Memory B cell (primary cell): Measurements from ENCODE around the gene PIK3C2G.

ENCODE experiments used
- ATAC-seq: fragments of 150-1000 bp; cut with Tn5 transposase; 2 replicates; pipeline ENCODE4 v1.10.0; 2021; ENCODE audit warnings: low read depth, mild to moderate bottlenecking, moderate library complexity
- DNase-seq, 2 donors: peaks; one replicate each; pipeline ENCODE4 v3.0.0; 2022; ENCODE audit warnings: low spot score in 2 of 2
- H3K27ac Mint-ChIP-seq: one replicate; pipeline ENCODE4 v1.8.0; 2022; ENCODE audit warnings: mild to moderate bottlenecking, moderate library complexity, mixed read lengths
- H3K27me3 Mint-ChIP-seq: one replicate; pipeline ENCODE4 v1.8.0; 2022; ENCODE audit warnings: mixed read lengths
- H3K36me3 Mint-ChIP-seq: one replicate; pipeline ENCODE4 v1.8.0; 2022; ENCODE audit warnings: mild to moderate bottlenecking, mixed read lengths
- H3K4me1 Mint-ChIP-seq: one replicate; pipeline ENCODE4 v1.8.0; 2022; ENCODE audit warnings: mixed read lengths
- H3K4me3 Mint-ChIP-seq: one replicate; pipeline ENCODE4 v1.8.0; 2022; ENCODE audit warnings: mild to moderate bottlenecking, moderate library complexity, mixed read lengths
- H3K9me3 Mint-ChIP-seq: one replicate; pipeline ENCODE4 v1.8.0; 2022; ENCODE audit warnings: mixed read lengths

Gene PIK3C2G

DNA sequence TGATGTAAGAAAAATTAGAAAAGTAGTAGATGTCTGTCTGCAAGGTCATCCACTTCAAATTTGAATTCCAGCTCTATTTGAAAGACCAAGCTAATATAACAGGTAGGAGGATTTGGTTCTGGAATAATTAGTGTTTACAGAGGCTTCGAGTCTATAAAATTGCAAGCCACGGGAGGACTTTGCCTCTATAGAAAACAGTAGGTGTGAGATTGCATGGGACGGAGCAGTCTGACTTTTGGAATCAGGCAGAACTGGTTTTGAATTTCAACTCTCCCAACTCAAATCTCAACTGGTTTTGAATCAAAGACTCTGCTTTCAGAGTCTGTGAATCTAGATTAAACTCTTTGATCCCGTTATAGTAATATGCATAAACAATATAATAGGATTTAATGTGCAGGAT, 82.4 kb downstream of the PIK3C2G start:
- H3K27me3 Mint-ChIP-seq = no peaks in the 10 kb centered on the region
- ATAC-seq (no peak), DNase-seq (no peak)
- no peaks in the 10 kb centered on the region for H3K36me3 Mint-ChIP-seq
- H3K27ac Mint-ChIP-seq = no peak overlapping the region
- no peak overlapping the region for H3K4me3 Mint-ChIP-seq
- peaks cover 1% of the 10 kb centered on the region for H3K9me3 Mint-ChIP-seq
- no peaks in the 10 kb centered on the region for H3K4me1 Mint-ChIP-seq

- DNase-seq = no peak
- peaks cover 1% of the 10 kb centered on the region for H3K9me3 Mint-ChIP-seq
- no peak overlapping the region for H3K4me3 Mint-ChIP-seq
- H3K27ac Mint-ChIP-seq = no peak overlapping the region
- H3K4me1 Mint-ChIP-seq = no peaks in the 10 kb centered on the region
- ATAC-seq = no peak
- no peaks in the 10 kb centered on the region for H3K27me3 Mint-ChIP-seq
- H3K36me3 Mint-ChIP-seq = no peaks in the 10 kb centered on the region
These were observed 83.9 kb downstream of the PIK3C2G start for GRCh38 chr12:18345021-18345735.

DNA sequence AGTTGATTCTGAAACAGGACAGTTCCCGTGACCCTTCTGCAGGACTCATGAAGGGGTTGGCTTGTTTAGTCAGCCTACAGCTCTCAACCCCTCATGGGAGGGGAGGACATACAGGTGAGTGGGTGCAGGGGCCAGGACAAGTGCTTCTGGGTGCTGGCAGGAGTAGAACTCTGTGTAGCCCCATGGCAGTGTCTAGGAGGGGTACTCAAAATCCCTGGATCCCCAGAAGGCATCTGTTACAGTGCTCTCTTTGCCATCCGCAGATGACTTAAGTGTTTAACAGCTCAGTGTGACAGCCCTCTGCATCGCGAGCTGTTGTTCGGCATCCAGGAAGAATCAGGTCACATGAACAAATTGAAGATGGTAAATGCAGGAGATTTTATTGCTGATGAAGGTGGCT, 91.0 kb downstream of the PIK3C2G start:
- H3K4me1 Mint-ChIP-seq = no peaks in the 10 kb centered on the region
- no peaks in the 10 kb centered on the region for H3K36me3 Mint-ChIP-seq
- H3K4me3 Mint-ChIP-seq = no peak overlapping the region
- no peak for ATAC-seq
- H3K27me3 Mint-ChIP-seq = no peaks in the 10 kb centered on the region
- H3K9me3 Mint-ChIP-seq = peaks cover 2% of the 10 kb centered on the region
- DNase-seq = no peak
- H3K27ac Mint-ChIP-seq = no peak overlapping the region

DNA sequence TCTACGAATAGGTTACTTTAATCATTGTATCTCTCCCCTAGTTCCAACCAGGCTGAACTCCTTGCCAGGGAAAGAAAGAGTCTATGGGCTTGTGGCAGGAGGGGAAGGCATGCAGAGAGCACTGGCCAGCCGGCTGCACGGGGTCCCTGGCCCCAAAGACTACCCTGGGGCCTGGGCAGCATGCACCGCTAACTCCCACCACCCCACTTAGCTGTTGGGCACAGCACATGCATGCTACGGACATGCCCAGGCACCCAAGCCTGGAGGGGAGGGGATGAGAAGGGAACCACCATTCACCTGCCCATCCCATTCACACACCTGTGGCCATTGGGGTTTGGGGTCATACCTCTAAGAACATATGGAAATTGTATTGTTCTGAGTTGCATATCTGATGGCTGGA, 94.1 kb downstream of the PIK3C2G start:
- no peaks in the 10 kb centered on the region for H3K27me3 Mint-ChIP-seq
- H3K4me3 Mint-ChIP-seq = no peak overlapping the region
- ATAC-seq (no peak), DNase-seq (no peak)
- peaks cover 6% of the 10 kb centered on the region for H3K9me3 Mint-ChIP-seq
- H3K36me3 Mint-ChIP-seq = no peaks in the 10 kb centered on the region
- no peaks in the 10 kb centered on the region for H3K4me1 Mint-ChIP-seq
- H3K27ac Mint-ChIP-seq = no peak overlapping the region

DNA sequence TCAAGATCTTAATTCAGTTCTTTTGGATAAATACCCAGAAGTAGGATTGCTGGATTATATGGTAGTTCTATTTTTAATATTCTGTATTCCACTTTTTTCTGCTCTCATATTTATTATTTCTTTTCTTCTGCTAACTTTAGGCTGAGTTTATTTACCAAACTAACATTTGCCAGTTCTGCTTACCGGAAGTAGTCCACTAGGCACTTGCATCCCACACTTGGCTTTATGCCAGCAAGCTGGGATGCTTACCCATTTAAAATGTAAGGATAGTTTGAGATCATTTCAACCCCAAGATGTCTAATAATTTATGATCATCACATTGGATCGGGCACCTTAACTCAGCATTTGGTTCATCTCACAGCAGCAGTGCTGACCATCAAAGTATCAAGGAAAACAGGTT, 96.8 kb downstream of the PIK3C2G start:
- Mint-ChIP-seq H3K27ac (no peak overlapping the region), H3K9me3 (peaks cover 7% of the 10 kb centered on the region), H3K27me3 (no peaks in the 10 kb centered on the region), H3K4me1 (no peaks in the 10 kb centered on the region), H3K36me3 (no peaks in the 10 kb centered on the region), H3K4me3 (no peak overlapping the region)
- ATAC-seq = no peak
- DNase-seq = no peak

DNA sequence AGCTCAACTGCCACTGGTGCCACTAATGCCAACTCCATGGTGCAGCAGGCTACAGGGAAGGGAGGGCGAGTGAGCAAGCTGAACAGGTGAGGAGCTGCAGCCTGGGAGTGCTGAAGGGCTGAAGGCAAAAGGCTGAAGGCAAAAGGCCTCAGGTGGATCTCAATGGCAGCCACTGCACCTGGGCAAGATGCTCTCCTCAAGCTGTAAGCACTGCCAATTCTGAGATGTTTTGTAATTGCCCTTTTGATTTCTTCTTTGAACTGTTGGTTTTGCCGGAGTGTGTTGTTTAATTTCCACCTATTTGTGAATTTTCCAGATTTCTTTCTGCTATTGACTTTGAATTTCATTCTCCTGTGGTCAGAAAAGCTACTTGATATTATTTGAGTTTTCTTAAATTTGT, 97.6 kb downstream of the PIK3C2G start:
- H3K4me3 Mint-ChIP-seq = no peak overlapping the region
- no peak for ATAC-seq
- H3K27ac Mint-ChIP-seq = no peak overlapping the region
- H3K4me1 Mint-ChIP-seq = no peaks in the 10 kb centered on the region
- no peaks in the 10 kb centered on the region for H3K27me3 Mint-ChIP-seq
- no peaks in the 10 kb centered on the region for H3K36me3 Mint-ChIP-seq
- no peak for DNase-seq
- peaks cover 8% of the 10 kb centered on the region for H3K9me3 Mint-ChIP-seq

DNA sequence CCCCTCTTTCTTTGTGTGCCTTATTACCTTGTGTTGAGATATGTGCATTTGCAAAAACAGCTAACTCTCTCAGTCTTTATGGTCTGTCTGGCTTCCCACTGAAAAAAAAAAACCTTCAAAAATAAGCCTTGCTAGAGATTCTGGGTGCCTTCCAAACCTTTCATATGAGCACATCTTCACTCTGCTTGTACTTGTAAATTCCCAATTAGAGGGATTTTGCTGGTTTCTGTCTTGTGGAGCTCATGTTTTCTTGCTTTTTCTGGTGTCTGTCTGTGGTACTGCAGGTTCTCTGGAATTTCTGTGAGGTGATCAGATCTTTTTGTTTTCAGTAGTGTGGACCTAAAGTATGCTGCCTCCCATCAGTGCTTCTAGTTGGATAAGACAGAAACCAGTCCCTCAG, 100.1 kb downstream of the PIK3C2G start:
- H3K9me3 Mint-ChIP-seq = peaks cover 15% of the 10 kb centered on the region
- DNase-seq (no peak), ATAC-seq (no peak)
- no peaks in the 10 kb centered on the region for H3K27me3 Mint-ChIP-seq
- no peaks in the 10 kb centered on the region for H3K4me1 Mint-ChIP-seq
- H3K4me3 Mint-ChIP-seq = no peak overlapping the region
- no peak overlapping the region for H3K27ac Mint-ChIP-seq
- no peaks in the 10 kb centered on the region for H3K36me3 Mint-ChIP-seq

DNA sequence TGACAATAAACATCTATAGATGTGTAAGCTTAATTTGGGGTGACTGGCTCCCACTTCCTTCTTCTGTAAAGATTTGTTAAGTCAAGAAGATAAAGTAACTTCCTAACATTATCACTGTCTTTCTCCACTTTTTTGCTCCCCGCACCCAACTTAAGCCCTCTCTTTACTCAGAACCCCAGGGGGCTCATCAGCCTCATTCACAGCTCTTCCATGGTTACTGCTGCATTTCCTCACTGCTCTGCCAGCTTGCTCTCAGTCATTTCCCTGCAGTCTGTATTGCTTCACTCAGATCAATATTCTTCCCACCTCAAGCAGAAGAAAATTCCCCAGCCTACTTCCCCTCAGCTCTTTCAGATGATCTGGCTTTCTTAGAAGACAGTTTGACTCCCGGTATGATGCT, 102.0 kb downstream of the PIK3C2G start:
- Mint-ChIP-seq H3K4me1 (no peaks in the 10 kb centered on the region), H3K36me3 (no peaks in the 10 kb centered on the region), H3K4me3 (no peak overlapping the region), H3K27ac (no peak overlapping the region), H3K9me3 (peaks cover 14% of the 10 kb centered on the region), H3K27me3 (no peaks in the 10 kb centered on the region)
- DNase-seq (no peak), ATAC-seq (no peak)

DNA sequence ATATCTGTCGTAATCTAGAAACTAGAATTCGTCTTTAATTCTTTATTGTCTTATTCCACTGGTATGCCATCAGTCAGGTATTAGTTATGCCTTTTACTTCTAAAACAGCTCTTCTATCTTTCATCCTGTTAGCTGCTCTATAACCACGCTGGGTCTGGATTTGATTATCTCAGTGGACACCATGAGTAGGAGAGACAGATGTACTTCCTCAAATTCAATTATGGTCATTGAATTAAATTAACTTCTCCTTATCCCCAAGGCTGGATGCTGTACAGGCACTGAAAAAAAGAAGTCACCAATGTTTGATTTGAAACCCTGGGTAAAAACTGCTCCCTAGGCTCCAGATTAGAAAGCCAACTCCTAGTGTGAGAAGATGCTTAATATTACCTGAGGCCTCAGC, 107.3 kb downstream of the PIK3C2G start:
- no peak overlapping the region for H3K27ac Mint-ChIP-seq
- DNase-seq (no peak), ATAC-seq (no peak)
- peaks cover 14% of the 10 kb centered on the region for H3K9me3 Mint-ChIP-seq
- no peaks in the 10 kb centered on the region for H3K36me3 Mint-ChIP-seq
- no peak overlapping the region for H3K4me3 Mint-ChIP-seq
- no peaks in the 10 kb centered on the region for H3K4me1 Mint-ChIP-seq
- no peaks in the 10 kb centered on the region for H3K27me3 Mint-ChIP-seq

DNA sequence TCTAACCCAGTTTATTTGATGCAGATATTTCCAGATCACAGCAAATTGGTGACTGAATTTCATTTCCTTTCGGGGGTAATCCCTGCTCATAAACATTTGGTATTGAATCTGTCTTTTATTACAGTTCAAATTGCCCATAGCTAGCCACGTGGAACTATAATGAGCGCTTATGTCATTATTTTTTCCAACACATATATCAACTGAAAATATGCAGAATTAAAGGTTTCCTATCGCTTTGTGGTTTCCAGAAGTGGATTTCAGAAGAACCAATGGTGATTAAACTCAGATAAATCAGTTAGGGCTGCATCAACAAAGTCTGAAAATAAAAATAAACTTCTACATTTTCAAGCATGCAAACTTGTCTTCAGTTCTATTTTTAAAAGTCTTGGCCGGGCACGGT, 111.9 kb downstream of the PIK3C2G start:
- no peak for ATAC-seq
- no peak overlapping the region for H3K4me3 Mint-ChIP-seq
- DNase-seq = no peak
- no peaks in the 10 kb centered on the region for H3K4me1 Mint-ChIP-seq
- no peaks in the 10 kb centered on the region for H3K36me3 Mint-ChIP-seq
- H3K9me3 Mint-ChIP-seq = peaks cover 5% of the 10 kb centered on the region
- H3K27me3 Mint-ChIP-seq = no peaks in the 10 kb centered on the region
- no peak overlapping the region for H3K27ac Mint-ChIP-seq

DNA sequence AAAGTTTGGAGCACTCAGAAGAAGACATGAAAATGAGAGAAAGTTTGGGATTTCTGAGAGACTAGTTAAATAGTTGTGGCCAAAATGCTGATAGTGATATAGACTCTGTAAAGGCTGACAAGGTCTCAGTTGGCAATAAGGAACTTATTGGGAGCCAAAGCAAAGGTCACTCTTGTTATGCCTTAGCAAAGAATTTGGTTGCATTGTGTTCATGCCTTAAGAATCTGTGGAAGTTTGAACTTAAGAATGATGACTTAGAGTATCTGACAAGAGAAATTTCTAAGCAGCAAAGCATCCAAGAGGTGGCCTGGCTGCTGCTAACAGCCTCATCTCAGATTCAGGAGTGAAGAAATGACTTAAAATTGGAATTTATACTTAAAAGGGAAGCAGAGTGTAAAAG, 113.8 kb downstream of the PIK3C2G start:
- Mint-ChIP-seq H3K27ac (no peak overlapping the region), H3K36me3 (no peaks in the 10 kb centered on the region), H3K27me3 (no peaks in the 10 kb centered on the region), H3K4me1 (no peaks in the 10 kb centered on the region), H3K9me3 (peaks cover 4% of the 10 kb centered on the region), H3K4me3 (no peak overlapping the region)
- ATAC-seq (no peak), DNase-seq (no peak)

DNA sequence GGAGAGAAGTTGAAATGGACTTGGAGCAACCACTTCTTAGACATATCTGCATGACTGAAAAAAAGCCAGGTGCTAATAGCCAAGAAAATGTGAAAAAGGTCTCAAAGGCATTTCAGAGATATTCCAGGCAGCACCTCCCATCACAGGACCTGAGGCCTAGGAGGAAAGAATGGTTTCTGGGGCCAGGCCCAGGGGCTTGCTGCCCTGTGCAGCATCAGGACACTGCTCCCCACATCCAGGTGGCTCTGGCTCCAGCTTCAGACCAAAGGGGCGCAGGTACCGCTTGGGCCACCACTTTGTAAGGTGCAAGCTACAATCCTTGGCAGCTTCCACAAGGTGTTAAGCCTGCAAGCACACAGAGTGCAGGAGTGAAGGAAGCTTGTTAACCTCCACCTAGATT, 114.3 kb downstream of the PIK3C2G start:
- peaks cover 3% of the 10 kb centered on the region for H3K9me3 Mint-ChIP-seq
- no peaks in the 10 kb centered on the region for H3K27me3 Mint-ChIP-seq

DNA sequence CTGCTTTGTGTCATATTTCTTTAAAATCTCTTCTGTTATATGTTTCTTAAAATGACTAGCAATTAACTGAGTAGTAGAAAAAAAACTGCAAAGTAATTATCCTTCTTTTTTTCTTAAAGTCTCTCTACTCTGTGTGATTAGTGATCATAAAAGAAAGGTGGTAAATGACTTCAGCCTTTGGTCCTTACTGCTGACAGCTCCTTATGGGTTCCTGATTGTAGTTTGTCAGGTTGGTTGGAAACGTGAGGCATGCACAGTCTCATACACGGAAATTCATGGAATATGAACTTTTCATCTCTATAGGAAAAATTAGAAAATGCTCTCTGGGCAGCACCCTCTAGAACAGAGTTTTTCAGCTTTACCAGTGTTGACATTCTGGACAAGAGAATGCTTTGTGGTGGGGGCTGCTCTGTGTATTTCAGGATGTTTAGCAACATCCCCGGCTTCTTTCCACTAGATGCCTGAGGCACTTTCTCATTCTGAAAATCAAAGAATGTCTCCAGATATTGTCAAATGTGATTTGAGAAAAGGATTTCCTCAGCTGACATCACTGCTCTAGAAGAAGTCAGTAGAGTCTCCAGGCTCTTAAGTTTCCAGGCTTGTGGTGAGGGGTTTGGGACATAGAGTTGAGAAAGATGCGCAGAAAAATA, 121.0 kb downstream of the PIK3C2G start:
- no peak overlapping the region for H3K27ac Mint-ChIP-seq
- no peaks in the 10 kb centered on the region for H3K27me3 Mint-ChIP-seq
- no peak for ATAC-seq
- H3K4me3 Mint-ChIP-seq = no peak overlapping the region
- H3K4me1 Mint-ChIP-seq = no peaks in the 10 kb centered on the region
- DNase-seq = no peak
- peaks cover 14% of the 10 kb centered on the region for H3K9me3 Mint-ChIP-seq
- no peaks in the 10 kb centered on the region for H3K36me3 Mint-ChIP-seq

More for the DNA sequence above, 114.3 kb downstream of the PIK3C2G start:
- no peak for DNase-seq
- no peak for ATAC-seq
- Mint-ChIP-seq H3K4me3 (no peak overlapping the region), H3K27ac (no peak overlapping the region), H3K4me1 (no peaks in the 10 kb centered on the region), H3K36me3 (no peaks in the 10 kb centered on the region)

GRCh38 chr12:18383203-18383602, 121.9 kb downstream of the PIK3C2G start:
- Mint-ChIP-seq H3K36me3 (no peaks in the 10 kb centered on the region), H3K9me3 (peaks cover 16% of the 10 kb centered on the region), H3K27ac (no peak overlapping the region), H3K27me3 (no peaks in the 10 kb centered on the region), H3K4me3 (no peak overlapping the region), H3K4me1 (no peaks in the 10 kb centered on the region)
- DNase-seq (no peak), ATAC-seq (no peak)

DNA sequence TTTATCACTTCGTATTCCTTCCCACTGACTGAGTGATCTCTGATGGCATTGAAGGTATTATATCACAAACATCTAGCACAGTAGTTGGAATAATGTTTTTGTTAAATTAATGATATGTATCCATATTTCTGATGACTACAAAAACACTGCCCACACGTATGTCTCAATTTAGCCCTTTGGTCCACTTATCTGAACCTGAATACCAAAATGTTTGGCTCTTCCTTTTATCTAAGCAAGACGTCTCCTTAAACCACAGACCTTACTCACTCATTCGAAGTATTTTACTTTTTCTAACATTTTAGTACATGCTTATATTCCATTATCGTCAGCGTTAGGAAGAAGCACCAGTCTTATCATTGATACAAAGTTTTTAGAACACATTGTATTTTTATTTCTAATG, 126.4 kb downstream of the PIK3C2G start:
- no peak overlapping the region for H3K4me3 Mint-ChIP-seq
- no peak overlapping the region for H3K27ac Mint-ChIP-seq
- ATAC-seq = no peak
- no peaks in the 10 kb centered on the region for H3K27me3 Mint-ChIP-seq
- H3K9me3 Mint-ChIP-seq = peaks cover 18% of the 10 kb centered on the region
- no peaks in the 10 kb centered on the region for H3K4me1 Mint-ChIP-seq
- no peak for DNase-seq
- H3K36me3 Mint-ChIP-seq = no peaks in the 10 kb centered on the region
